Spleen (tissue), 7 donors: ENCODE measurements around the gene TANC1.

Experiments used
- POLR2A ChIP-seq, 3 donors: fragments of 450-650 bp; IDR thresholded peaks; one replicate each; pipeline ENCODE4 v1.5.1; 2017; ENCODE audit warnings: antibody characterized with exemption in 3 of 3, mild to moderate bottlenecking in 1 of 3
- POLR2AphosphoS5 ChIP-seq, 3 donors: sonication (generic); formaldehyde crosslinking; IDR thresholded peaks; one replicate each; pipeline ENCODE4 v1.5.1; 2017; ENCODE audit warnings: antibody characterized with exemption in 3 of 3
- TF ChIP-seq, protein P1 (sequence below), 11 experiments: fragments of 200-600 bp in 7 of 11; fragments of 450-650 bp in 4 of 11; sonication (generic) in 4 of 11; IDR thresholded peaks in 8 of 11; conservative IDR thresholded peaks in 3 of 11; 1 replicate in 7 of 11; 2 replicates in 4 of 11; pipeline versions ENCODE4 v1.4.0 to v1.8.0; 2016 to 2021; ENCODE audit warnings: antibody characterized with exemption in 11 of 11, inconsistent platforms in 4 of 11, mild to moderate bottlenecking in 1 of 11
- donor health status: DM: no; HTN: no; CAD: no; lungs with moderate emphysema.
- donor health status: DM: no; HTN: no; CAD: no.
- donor health status: DM: no; HTN: no; CAD: no.

DNA sequence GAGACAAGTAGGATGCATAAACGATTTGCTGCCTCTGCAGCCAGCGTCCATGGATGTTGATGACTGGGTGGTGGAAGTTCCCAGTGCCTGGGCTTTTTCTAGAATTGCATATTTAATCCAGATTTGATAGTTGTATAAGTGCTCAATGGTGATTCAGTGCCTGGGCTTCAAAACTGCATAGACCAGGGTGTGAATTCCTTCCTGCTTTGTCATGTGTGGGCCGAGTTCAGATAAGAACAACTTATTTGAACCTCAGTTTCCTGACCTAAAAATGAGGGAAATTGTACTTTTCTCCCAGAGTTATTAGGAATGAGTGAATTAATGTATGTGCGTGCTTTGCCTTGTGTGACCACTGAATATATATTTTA is 163.5 kb downstream of the TANC1 start:
- TF ChIP-seq, protein P1, sequence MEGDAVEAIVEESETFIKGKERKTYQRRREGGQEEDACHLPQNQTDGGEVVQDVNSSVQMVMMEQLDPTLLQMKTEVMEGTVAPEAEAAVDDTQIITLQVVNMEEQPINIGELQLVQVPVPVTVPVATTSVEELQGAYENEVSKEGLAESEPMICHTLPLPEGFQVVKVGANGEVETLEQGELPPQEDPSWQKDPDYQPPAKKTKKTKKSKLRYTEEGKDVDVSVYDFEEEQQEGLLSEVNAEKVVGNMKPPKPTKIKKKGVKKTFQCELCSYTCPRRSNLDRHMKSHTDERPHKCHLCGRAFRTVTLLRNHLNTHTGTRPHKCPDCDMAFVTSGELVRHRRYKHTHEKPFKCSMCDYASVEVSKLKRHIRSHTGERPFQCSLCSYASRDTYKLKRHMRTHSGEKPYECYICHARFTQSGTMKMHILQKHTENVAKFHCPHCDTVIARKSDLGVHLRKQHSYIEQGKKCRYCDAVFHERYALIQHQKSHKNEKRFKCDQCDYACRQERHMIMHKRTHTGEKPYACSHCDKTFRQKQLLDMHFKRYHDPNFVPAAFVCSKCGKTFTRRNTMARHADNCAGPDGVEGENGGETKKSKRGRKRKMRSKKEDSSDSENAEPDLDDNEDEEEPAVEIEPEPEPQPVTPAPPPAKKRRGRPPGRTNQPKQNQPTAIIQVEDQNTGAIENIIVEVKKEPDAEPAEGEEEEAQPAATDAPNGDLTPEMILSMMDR (IDR thresholded peaks at IDR 0.05 in 8 of 11, conservative IDR thresholded peaks at IDR 0.05 in 3 of 11), result no peak
- TF ChIP-seq POLR2A (IDR thresholded peaks at IDR 0.05) (no peak), POLR2AphosphoS5 (IDR thresholded peaks at IDR 0.05) (no peak)
